Measurements from ENCODE around the gene YIPF4.
"Not testable (repeated sequence)": the region's sequence is repeated elsewhere in the genome, so short reads cannot be mapped to it uniquely, and the experiment has no call there.

The YIPF4 gene

GRCh38 chr2:32289165-32289999 lies 11.7 kb downstream of the YIPF4 start:
- DNase-seq (ENCODE audit: low spot score): no peak

GRCh38 chr2:32290000-32290339 lies 12.3 kb downstream of the YIPF4 start:
- no peak for DNase-seq (ENCODE audit: low spot score)

- no peak for DNase-seq (ENCODE audit: low spot score)
These were observed 14.0 kb downstream of the YIPF4 start for GRCh38 chr2:32291746-32292145.

GRCh38 chr2:32293493-32293892 lies 15.8 kb downstream of the YIPF4 start:
- DNase-seq (ENCODE audit: low spot score): not testable (repeated sequence)

GRCh38 chr2:32293966-32294562 lies 16.4 kb downstream of the YIPF4 start:
- DNase-seq (ENCODE audit: low spot score): not testable (repeated sequence)

- DNase-seq (ENCODE audit: low spot score): no peak
These were observed 32.9 kb downstream of the YIPF4 start for GRCh38 chr2:32310577-32310976.

GRCh38 chr2:32314886-32315285 lies 37.2 kb downstream of the YIPF4 start:
- no peak for DNase-seq (ENCODE audit: low spot score)

GRCh38 chr2:32328679-32329078 lies 51.0 kb downstream of the YIPF4 start:
- DNase-seq (ENCODE audit: low spot score): not testable (repeated sequence)

GRCh38 chr2:32329180-32329980 lies 51.7 kb downstream of the YIPF4 start:
- not testable (repeated sequence) for DNase-seq (ENCODE audit: low spot score)

GRCh38 chr2:32330136-32330535 lies 52.4 kb downstream of the YIPF4 start:
- no peak for DNase-seq (ENCODE audit: low spot score)

- no peak for DNase-seq (ENCODE audit: low spot score)
These were observed 65.1 kb downstream of the YIPF4 start for GRCh38 chr2:32342801-32343200.

GRCh38 chr2:32350797-32351196 lies 73.1 kb downstream of the YIPF4 start:
- not testable (repeated sequence) for DNase-seq (ENCODE audit: low spot score)

- peak; percentile 53 for DNase-seq (ENCODE audit: low spot score)
These were observed 78.4 kb downstream of the YIPF4 start for GRCh38 chr2:32355976-32356680.

GRCh38 chr2:32356681-32357317 lies 79.1 kb downstream of the YIPF4 start, which contains the start of gene BIRC6:
TSS of gene BIRC6 (plus strand) at chr2:32357023. CDS start at chr2:32357162, 139 bp downstream.
- DNase-seq (ENCODE audit: low spot score): peak; percentile 97

GRCh38 chr2:32357318-32358110 lies 79.8 kb downstream of the YIPF4 start:
- peak; percentile 22 for DNase-seq (ENCODE audit: low spot score)

- no peak for DNase-seq (ENCODE audit: low spot score)
These were observed 80.4 kb downstream of the YIPF4 start for GRCh38 chr2:32358111-32358482.

- no peak for DNase-seq (ENCODE audit: low spot score)
These were observed 82.7 kb downstream of the YIPF4 start for GRCh38 chr2:32360416-32360815.

GRCh38 chr2:32362997-32363396 lies 85.3 kb downstream of the YIPF4 start:
- not testable (repeated sequence) for DNase-seq (ENCODE audit: low spot score)

GRCh38 chr2:32363597-32363996 lies 85.9 kb downstream of the YIPF4 start:
- DNase-seq (ENCODE audit: low spot score): no peak

- DNase-seq (ENCODE audit: low spot score): not testable (repeated sequence)
These were observed 86.6 kb downstream of the YIPF4 start for GRCh38 chr2:32364290-32364689.

GRCh38 chr2:32365679-32366078 lies 88.0 kb downstream of the YIPF4 start:
- not testable (repeated sequence) for DNase-seq (ENCODE audit: low spot score)

All from pons (tissue), 1 donor.